ENCODE measurements around the gene OR2T11.

DNA sequence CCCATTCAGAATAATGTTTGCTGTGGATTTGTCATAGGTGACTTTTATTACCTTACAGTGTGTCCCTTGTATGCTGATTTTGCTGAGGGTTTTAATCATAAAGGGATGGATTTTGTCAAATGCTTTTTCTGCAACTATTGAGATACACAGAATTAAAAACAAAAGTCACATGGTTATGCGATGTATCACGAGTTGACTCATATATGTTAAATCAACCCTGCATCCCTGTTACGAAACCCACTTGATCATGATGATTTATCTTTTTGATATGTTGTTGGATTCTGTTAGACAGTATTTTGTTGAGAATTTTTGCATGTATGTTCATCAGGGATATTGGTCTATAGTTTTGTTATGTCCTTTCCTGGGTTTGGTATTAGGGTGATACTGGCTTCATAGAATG lies 49.6 kb downstream of the OR2T11 start:
- no peak for TF ChIP-seq GATA2 (IDR thresholded peaks at IDR 0.05; ENCODE audit: low read depth, low read length)
- TF ChIP-seq GATA3 (IDR thresholded peaks at IDR 0.05; ENCODE audit: low read depth, low read length) = no peak
